ENCODE measurements around the gene P3R3URF.

The P3R3URF gene

DNA sequence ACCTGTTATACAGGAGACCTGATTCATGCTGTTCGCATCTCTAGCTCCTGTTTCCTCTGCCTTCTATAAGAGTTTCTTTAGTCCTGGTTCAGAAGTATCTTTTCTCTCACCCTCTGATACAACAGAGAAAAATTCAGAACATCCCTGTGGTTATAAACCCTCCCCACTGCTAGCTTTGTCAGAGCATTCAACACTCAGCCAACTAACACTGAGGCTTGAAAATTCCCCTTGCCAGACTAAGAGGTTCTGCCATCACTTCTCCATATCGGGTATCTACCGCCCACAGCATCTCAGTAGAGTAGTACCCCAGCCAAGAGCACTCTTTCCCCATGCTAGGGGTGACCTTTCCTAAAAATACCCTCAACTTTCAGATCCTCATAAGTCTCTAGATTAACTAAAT, 24.3 kb downstream of the P3R3URF start:
- no peak overlapping the region for H3K27ac ChIP-seq
- no peaks in the 10 kb centered on the region for H3K36me3 ChIP-seq
- TF ChIP-seq, protein P1, sequence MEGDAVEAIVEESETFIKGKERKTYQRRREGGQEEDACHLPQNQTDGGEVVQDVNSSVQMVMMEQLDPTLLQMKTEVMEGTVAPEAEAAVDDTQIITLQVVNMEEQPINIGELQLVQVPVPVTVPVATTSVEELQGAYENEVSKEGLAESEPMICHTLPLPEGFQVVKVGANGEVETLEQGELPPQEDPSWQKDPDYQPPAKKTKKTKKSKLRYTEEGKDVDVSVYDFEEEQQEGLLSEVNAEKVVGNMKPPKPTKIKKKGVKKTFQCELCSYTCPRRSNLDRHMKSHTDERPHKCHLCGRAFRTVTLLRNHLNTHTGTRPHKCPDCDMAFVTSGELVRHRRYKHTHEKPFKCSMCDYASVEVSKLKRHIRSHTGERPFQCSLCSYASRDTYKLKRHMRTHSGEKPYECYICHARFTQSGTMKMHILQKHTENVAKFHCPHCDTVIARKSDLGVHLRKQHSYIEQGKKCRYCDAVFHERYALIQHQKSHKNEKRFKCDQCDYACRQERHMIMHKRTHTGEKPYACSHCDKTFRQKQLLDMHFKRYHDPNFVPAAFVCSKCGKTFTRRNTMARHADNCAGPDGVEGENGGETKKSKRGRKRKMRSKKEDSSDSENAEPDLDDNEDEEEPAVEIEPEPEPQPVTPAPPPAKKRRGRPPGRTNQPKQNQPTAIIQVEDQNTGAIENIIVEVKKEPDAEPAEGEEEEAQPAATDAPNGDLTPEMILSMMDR (IDR thresholded peaks at IDR 0.05) = no peak
- no peaks in the 10 kb centered on the region for H3K27me3 ChIP-seq
- intact Hi-C loops (cut with DNase I; ENCODE audit: low total_unique reads) = no loop called here
- no peak overlapping the region for H3K4me3 ChIP-seq
- no peaks in the 10 kb centered on the region for H3K9me3 ChIP-seq
- no peak for DNase-seq
- H3K4me1 ChIP-seq = peaks cover 0 to 5% (median 0%) of the 10 kb centered on the region in 4 donors

DNA sequence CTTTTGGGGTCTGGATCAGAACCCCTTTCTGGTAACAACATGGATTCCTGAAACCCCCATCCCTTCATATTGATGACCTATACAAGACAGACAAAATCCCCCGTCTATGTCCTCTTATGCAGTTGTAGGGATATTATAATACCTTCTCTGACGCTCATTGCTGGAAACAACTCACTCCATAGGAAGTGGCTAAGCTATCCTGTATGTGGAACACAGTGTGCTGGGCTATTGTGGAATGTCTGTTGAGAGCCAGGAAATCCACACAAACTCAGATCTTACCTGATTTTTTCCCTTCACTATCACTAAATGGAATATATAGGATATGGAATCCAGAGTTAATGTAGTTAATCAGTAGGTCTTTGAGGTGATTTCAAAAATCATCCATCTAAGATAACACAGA, 26.2 kb downstream of the P3R3URF start:
- intact Hi-C loops (cut with DNase I; ENCODE audit: low total_unique reads) = no loop called here
- Histone ChIP-seq H3K27me3 (no peaks in the 10 kb centered on the region), H3K36me3 (no peaks in the 10 kb centered on the region), H3K9me3 (no peaks in the 10 kb centered on the region), H3K27ac (no peak overlapping the region), H3K4me1 (peaks cover 0 to 5% (median 0%) of the 10 kb centered on the region in 4 donors), H3K4me3 (no peak overlapping the region)
- no peak for DNase-seq
- TF ChIP-seq, protein P1 (IDR thresholded peaks at IDR 0.05) = no peak

DNA sequence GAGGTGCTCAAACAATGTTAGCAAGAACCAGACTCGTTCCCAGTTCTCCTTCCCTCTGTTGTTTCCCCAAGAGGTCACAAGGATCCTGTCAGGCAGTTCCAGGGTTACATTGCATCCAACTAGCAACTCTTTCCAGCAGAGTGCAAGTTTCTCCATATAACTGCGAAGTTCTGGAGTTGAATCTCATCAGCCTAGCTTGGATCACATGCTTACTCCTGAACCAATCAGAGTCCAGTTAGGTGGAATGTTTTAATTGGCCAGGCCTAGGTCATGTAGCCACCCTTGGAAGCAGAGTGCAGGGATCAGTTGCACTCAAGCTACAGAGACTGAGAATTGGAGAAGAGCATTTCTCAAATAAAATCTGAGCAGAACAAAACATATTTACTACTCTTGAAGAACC, 28.0 kb downstream of the P3R3URF start:
- no peak overlapping the region for H3K4me3 ChIP-seq
- H3K27me3 ChIP-seq = no peaks in the 10 kb centered on the region
- intact Hi-C loops (cut with DNase I; ENCODE audit: low total_unique reads) = no loop called here
- peaks cover 0 to 5% (median 0%) of the 10 kb centered on the region in 4 donors for H3K4me1 ChIP-seq
- DNase-seq = no peak
- H3K27ac ChIP-seq = no peak overlapping the region
- no peaks in the 10 kb centered on the region for H3K36me3 ChIP-seq
- no peaks in the 10 kb centered on the region for H3K9me3 ChIP-seq
- TF ChIP-seq, protein P1 (IDR thresholded peaks at IDR 0.05) = no peak

DNA sequence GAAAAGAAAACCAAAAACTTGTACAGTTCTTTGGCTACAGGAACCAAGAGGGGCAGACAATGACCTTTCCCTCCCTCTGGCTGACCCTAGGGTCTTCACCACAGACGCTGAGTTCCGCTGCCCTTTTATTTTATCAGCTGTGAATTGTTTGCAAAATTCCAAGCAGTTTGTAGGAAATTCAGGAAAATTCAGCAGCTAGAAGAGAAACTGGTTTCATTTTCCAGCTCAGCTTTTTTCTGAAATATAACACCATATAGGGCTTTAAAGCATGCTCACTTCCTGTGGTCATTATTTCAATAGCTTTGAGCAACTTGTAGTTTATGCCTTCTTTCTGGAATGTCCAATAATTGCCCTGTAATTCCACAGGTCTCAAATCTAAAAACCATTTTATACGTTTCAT, 38.4 kb downstream of the P3R3URF start:
- Histone ChIP-seq H3K36me3 (no peaks in the 10 kb centered on the region), H3K4me1 (peaks cover 0 to 33% (median 16%) of the 10 kb centered on the region in 4 donors), H3K4me3 (peak overlapping the region in 1 of 2 donors; percentile 23), H3K27me3 (no peaks in the 10 kb centered on the region), H3K9me3 (no peaks in the 10 kb centered on the region), H3K27ac (peak overlapping the region; percentile 35 to 42)
- intact Hi-C loops (cut with DNase I; ENCODE audit: low total_unique reads) = no loop called here
- no peak for DNase-seq
- TF ChIP-seq, protein P1 (IDR thresholded peaks at IDR 0.05) = no peak

DNA sequence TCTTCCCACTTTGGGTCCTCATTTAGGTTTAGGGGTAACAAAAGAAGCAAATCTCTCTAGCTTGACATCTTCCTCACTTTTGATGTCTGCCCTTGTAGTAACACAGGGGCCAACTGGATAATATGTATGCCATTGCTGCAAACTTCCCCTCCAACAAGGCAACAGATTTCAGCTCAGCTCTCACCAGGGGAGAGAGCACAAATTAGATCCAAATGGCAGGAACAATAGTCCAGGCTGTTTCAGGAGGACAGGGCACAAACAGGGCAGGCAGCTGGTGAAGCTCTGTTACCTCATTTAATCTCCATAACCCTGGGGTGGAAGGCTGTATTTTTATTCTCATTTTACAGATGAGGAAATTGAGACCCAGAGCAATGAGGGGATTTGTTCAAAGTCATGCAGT, 39.6 kb downstream of the P3R3URF start:
- intact Hi-C loops (cut with DNase I; ENCODE audit: low total_unique reads) = no loop called here
- no peaks in the 10 kb centered on the region for H3K36me3 ChIP-seq
- no peak for DNase-seq
- H3K4me3 ChIP-seq = no peak overlapping the region
- H3K9me3 ChIP-seq = no peaks in the 10 kb centered on the region
- TF ChIP-seq, protein P1 (IDR thresholded peaks at IDR 0.05) = no peak
- peaks cover 0 to 33% (median 16%) of the 10 kb centered on the region in 4 donors for H3K4me1 ChIP-seq
- H3K27ac ChIP-seq = peak overlapping the region in 1 of 2 donors; percentile 91
- H3K27me3 ChIP-seq = no peaks in the 10 kb centered on the region
